Right atrium auricular region (tissue), 2 donors: ENCODE results near the gene MORN3. TPM values are rescaled to one million over a fixed set of nuclear protein-coding genes. Genes with fewer than 3 reads are reported as not detected.

ENCODE experiments used
- DNase-seq: peaks from one replicate; pipeline ENCODE4 v3.0.0-alpha.2; 2019; ENCODE audit warnings: low spot score
- H3K27ac ChIP-seq, 2 donors: fragments of 200-600 bp; sonication (generic); 1 replicate in 1 of 2; 2 replicates in 1 of 2; pipeline ENCODE4 v1.5.1; 2016 to 2019
- H3K27me3 ChIP-seq, 2 donors: fragments of 200-600 bp; sonication (generic); one replicate each; pipeline versions ENCODE4 v1.5.1 to v1.6.0; 2017 to 2019
- H3K36me3 ChIP-seq: fragments of 200-600 bp; sonication (generic); one replicate; pipeline ENCODE4 v1.5.1; 2016
- H3K4me1 ChIP-seq, 2 donors: fragments of 200-600 bp; sonication (generic); one replicate each; pipeline versions ENCODE4 v1.5.1 to v1.6.0; 2017 to 2019
- H3K4me3 ChIP-seq, 2 donors: fragments of 200-600 bp; sonication (generic); 1 replicate in 1 of 2; 2 replicates in 1 of 2; pipeline ENCODE4 v1.5.1; 2017 to 2019; ENCODE audit warnings: mild to moderate bottlenecking in 1 of 2, moderate library complexity in 1 of 2
- H3K9me3 ChIP-seq, 2 donors: fragments of 200-600 bp; sonication (generic); one replicate each; pipeline ENCODE4 v1.5.1; 2019
- total RNA-seq, 2 donors: library from RNA; depleted of rRNA; stranded (reverse); fragments of >200 nt; gene quantifications; one replicate each; pipeline ENCODE4 v1.1.0, GENCODE V29; 2016
- TF ChIP-seq, protein P1 (sequence below), 2 donors: fragments of 200-600 bp; sonication (generic); IDR thresholded peaks; one replicate each; pipeline ENCODE4 v1.5.1; 2019; ENCODE audit warnings: antibody characterized with exemption in 2 of 2

Gene MORN3
- total RNA-seq, 2 donors from 2014 or later: 0.35 TPM; not detected in 1

DNA sequence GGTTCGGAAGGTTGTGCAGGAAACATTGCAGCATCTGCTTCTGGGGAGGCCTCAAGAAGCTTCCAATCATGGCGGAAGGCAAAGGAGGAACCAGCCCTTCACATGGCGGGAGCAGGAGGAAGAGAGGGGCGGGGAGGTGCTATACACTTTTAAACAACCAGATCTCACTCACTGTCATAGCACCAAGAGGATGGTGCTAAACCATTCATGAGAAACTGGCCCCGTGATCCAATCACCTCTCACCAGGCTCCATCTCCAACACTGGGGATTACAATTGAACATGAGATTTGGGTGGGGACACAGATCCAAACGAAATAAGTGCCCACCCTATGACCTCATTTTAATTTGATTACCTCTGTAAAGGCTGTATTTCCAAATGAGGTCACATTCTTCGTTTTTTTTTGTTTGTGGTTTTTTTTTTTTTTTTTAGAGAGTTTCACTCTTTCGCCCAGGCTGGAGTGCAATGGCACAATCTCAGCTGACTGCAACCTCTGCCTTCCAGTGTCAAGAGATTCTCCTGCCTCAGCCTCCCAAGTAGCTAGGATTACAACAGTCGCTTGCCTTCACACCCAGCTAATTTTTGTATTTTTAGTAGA, 54.5 kb downstream of the MORN3 start:
- no peaks in the 10 kb centered on the region for H3K36me3 ChIP-seq
- TF ChIP-seq, protein P1, sequence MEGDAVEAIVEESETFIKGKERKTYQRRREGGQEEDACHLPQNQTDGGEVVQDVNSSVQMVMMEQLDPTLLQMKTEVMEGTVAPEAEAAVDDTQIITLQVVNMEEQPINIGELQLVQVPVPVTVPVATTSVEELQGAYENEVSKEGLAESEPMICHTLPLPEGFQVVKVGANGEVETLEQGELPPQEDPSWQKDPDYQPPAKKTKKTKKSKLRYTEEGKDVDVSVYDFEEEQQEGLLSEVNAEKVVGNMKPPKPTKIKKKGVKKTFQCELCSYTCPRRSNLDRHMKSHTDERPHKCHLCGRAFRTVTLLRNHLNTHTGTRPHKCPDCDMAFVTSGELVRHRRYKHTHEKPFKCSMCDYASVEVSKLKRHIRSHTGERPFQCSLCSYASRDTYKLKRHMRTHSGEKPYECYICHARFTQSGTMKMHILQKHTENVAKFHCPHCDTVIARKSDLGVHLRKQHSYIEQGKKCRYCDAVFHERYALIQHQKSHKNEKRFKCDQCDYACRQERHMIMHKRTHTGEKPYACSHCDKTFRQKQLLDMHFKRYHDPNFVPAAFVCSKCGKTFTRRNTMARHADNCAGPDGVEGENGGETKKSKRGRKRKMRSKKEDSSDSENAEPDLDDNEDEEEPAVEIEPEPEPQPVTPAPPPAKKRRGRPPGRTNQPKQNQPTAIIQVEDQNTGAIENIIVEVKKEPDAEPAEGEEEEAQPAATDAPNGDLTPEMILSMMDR (IDR thresholded peaks at IDR 0.05): no peak
- H3K27me3 ChIP-seq: no peaks in the 10 kb centered on the region
- peaks cover 0 to 7% of the 10 kb centered on the region in 2 donors for H3K4me1 ChIP-seq
- no peaks in the 10 kb centered on the region for H3K9me3 ChIP-seq
- no peak for DNase-seq
- H3K27ac ChIP-seq: no peak overlapping the region
- H3K4me3 ChIP-seq: no peak overlapping the region

DNA sequence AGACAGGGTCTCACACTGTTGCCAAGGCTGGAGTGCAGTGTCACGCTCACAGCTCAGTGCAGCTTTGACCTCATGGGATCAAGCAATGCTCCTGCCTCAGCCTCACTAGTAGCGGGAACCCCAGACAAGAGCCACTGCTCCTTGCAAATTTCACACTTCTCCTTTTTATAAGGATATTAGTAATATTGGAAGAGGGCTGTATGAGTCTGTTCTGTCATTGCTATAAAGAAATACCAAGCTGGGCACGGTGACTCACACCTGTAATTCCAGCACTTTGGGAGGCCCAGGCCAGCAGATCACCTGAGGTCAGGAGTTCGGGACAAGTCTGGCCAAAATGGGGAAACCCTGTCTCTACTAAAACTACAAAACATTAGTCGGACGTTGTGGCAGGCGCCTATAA, 56.0 kb downstream of the MORN3 start:
- Histone ChIP-seq H3K9me3 (no peaks in the 10 kb centered on the region), H3K36me3 (no peaks in the 10 kb centered on the region), H3K4me1 (peaks cover 0 to 7% of the 10 kb centered on the region in 2 donors), H3K27me3 (no peaks in the 10 kb centered on the region), H3K27ac (no peak overlapping the region), H3K4me3 (no peak overlapping the region)
- DNase-seq: no peak
- TF ChIP-seq, protein P1 (IDR thresholded peaks at IDR 0.05): no peak

DNA sequence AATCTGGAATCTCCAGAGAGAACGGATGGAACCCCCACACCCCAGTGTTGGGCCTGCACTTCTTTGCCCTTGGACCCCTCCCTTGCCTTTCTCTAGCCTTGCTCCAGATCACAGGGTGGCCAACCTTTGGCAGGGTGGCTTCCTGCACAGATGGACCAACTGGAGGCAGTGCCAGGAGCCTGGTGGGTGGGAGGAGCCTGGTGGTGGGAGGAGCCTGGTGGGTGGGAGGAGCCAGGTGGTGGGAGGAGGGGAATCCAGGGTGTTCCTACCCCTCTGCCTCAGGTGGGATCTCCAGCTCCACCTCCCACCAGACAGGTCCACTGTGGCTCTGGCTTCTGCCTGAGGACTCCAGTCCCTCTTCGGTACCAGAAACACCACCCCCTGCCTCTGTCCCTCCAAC, 58.1 kb downstream of the MORN3 start:
- peaks cover 0 to 7% of the 10 kb centered on the region in 2 donors for H3K4me1 ChIP-seq

DNA sequence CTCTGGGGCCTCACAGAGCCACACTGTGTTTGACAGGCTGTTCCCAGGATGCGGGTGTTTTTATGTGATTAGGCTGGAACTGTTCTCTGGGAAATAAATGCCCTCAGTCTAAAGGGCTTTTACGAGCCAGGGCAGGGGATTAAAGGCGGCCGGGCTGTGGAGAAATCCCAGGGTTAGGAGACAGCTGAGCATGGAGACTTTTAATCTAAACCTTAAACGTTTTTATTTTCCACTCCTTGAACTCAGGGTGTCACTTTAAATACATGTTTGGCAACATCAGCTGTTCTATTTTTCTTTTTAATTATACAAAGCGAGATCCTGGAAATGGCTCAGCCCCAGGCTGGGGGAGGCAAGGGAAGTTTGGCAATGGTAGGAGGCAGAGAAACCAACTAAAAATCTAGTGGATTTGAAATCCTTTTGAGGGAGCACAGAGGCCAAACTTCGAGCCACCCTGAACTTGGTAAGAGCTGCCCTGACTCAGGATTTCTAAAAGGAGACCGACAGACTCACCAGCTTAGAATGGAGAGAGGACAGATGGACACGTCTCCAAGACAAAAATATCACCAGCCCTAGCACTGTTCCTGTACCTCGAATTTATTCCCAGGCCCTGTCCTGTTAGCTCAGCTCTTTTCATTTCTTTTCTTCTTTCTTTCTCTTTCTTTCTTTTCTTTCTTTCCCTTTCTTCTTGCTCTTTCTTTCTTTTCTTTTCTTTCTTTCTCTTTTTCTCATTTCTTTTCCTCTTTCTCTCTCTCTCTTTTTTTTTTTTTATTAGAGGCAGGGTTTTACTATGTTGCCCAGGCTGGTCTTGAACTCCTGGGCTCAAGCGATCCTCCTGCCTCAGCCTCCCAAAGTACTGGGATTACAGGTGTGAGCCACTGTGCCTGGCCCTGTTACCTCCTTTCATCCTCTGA, 59.0 kb downstream of the MORN3 start:
- Histone ChIP-seq H3K36me3 (no peaks in the 10 kb centered on the region), H3K27me3 (no peaks in the 10 kb centered on the region)
- TF ChIP-seq, protein P1 (IDR thresholded peaks at IDR 0.05): no peak

More for the DNA sequence above, 58.1 kb downstream of the MORN3 start:
- Histone ChIP-seq H3K36me3 (no peaks in the 10 kb centered on the region), H3K27me3 (no peaks in the 10 kb centered on the region), H3K9me3 (no peaks in the 10 kb centered on the region), H3K4me3 (no peak overlapping the region), H3K27ac (no peak overlapping the region)
- DNase-seq: no peak
- TF ChIP-seq, protein P1 (IDR thresholded peaks at IDR 0.05): no peak

DNA sequence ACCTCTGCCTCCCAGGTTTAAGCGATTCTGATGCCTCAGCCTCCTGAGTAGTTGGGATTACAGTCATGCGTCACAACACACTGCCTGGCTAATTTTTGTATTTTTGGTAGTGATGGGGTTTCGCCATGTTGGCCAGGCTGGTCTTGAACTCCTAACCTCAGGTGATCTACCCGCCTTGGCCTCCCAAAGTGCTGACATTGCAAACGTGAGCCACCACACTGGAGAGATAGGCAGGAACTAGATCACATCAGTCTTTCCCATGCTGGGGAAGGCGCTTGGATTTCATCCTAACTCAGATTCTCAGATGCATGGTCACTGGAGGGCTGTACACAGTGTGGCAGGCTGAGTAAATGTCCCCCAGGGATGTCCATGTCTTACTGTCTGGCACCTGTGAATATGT, 61.2 kb downstream of the MORN3 start:
- Histone ChIP-seq H3K4me3 (no peak overlapping the region), H3K27me3 (no peaks in the 10 kb centered on the region), H3K4me1 (peaks cover 0 to 7% of the 10 kb centered on the region in 2 donors), H3K9me3 (no peaks in the 10 kb centered on the region), H3K36me3 (no peaks in the 10 kb centered on the region), H3K27ac (no peak overlapping the region)
- no peak for DNase-seq
- TF ChIP-seq, protein P1 (IDR thresholded peaks at IDR 0.05): no peak

More for the DNA sequence above, 59.0 kb downstream of the MORN3 start:
- H3K4me3 ChIP-seq: no peak overlapping the region
- H3K27ac ChIP-seq: peak overlapping the region in 1 of 2 donors; percentile 21
- no peaks in the 10 kb centered on the region for H3K9me3 ChIP-seq
- no peak for DNase-seq
- peaks cover 0 to 7% of the 10 kb centered on the region in 2 donors for H3K4me1 ChIP-seq
